ENCODE data around the gene SPANXD. TPM values are rescaled to one million over a fixed set of nuclear protein-coding genes. Genes with fewer than 3 reads are reported as not detected.

Gene SPANXD
- total RNA-seq, 1 experiment from 2014 or later = not detected

- no peak overlapping the region for H3K4me2 ChIP-seq (ENCODE audit: low read length)
- no TSS peak for BruUV-seq (replicated peaks)
- no peak overlapping the region for H3K27ac ChIP-seq (ENCODE audit: low read depth, low read length)
- H3K9me3 ChIP-seq (ENCODE audit: control insufficient read depth in 1 of 2, insufficient read depth in 1 of 2, low read depth in 1 of 2, low read length in 2 of 2) = no peaks in the 10 kb centered on the region
- intact Hi-C loops (cut with micrococcal nuclease) = no loop called here
- no peak overlapping the region for H3K4me3 ChIP-seq (replicated peaks in 1 of 2; ENCODE audit: low read depth in 1 of 2, low read length in 2 of 2)
- TF ChIP-seq TCF7L2 (IDR thresholded peaks at IDR 0.05; ENCODE audit: borderline replicate concordance, extremely low read depth, insufficient read depth, insufficient read length) = no peak
- TF ChIP-seq REST (IDR thresholded peaks at IDR 0.05; ENCODE audit: low read depth) = no peak
- H4K20me1 ChIP-seq (ENCODE audit: insufficient read depth) = no peaks in the 10 kb centered on the region
- H3K9ac ChIP-seq (ENCODE audit: low read length) = no peak overlapping the region
- RAD21 ChIA-PET (ENCODE audit: low non-redundant PET in 1 of 2, low total read pairs in 2 of 2, uncharacterized antibody in 2 of 2, unreplicated experiment in 2 of 2) = no interaction called here
- DNase-seq (ENCODE audit: low read depth, low spot score) = no peak
- no peaks in the 10 kb centered on the region for H3K9me2 ChIP-seq (ENCODE audit: insufficient read depth)
- POLR2A ChIA-PET = no interaction called here
- no peaks in the 10 kb centered on the region for H3K4me1 ChIP-seq (ENCODE audit: control insufficient read depth in 1 of 2, insufficient read depth in 2 of 2, low read length in 2 of 2)
- CTCF ChIA-PET = no interaction called here
- no peaks in the 10 kb centered on the region for H3K27me3 ChIP-seq (ENCODE audit: insufficient read depth, low read length)
- H3K36me3 ChIP-seq (ENCODE audit: control insufficient read depth in 1 of 2, insufficient read depth in 2 of 2, low read length in 2 of 2) = no peaks in the 10 kb centered on the region
- no peaks in the 10 kb centered on the region for H3K79me2 ChIP-seq (ENCODE audit: insufficient read depth, low read length)
- H2AFZ ChIP-seq (ENCODE audit: low read depth, low read length, poor library complexity, severe bottlenecking) = no peak overlapping the region
- no peak for ATAC-seq
Measured at GRCh38 chrX:141673946-141674345, 24.6 kb downstream of the SPANXD start.

GRCh38 chrX:141669689-141670088 lies 28.9 kb downstream of the SPANXD start:
- Histone ChIP-seq H4K20me1 (ENCODE audit: insufficient read depth) (no peaks in the 10 kb centered on the region), H3K9me2 (ENCODE audit: insufficient read depth) (no peaks in the 10 kb centered on the region), H3K4me2 (ENCODE audit: low read length) (no peak overlapping the region), H3K4me3 (replicated peaks in 1 of 2; ENCODE audit: low read depth in 1 of 2, low read length in 2 of 2) (no peak overlapping the region), H3K9me3 (ENCODE audit: control insufficient read depth in 1 of 2, insufficient read depth in 1 of 2, low read depth in 1 of 2, low read length in 2 of 2) (no peaks in the 10 kb centered on the region), H2AFZ (ENCODE audit: low read depth, low read length, poor library complexity, severe bottlenecking) (no peak overlapping the region), H3K4me1 (ENCODE audit: control insufficient read depth in 1 of 2, insufficient read depth in 2 of 2, low read length in 2 of 2) (no peaks in the 10 kb centered on the region), H3K27me3 (ENCODE audit: insufficient read depth, low read length) (no peaks in the 10 kb centered on the region), H3K36me3 (ENCODE audit: control insufficient read depth in 1 of 2, insufficient read depth in 2 of 2, low read length in 2 of 2) (no peaks in the 10 kb centered on the region), H3K79me2 (ENCODE audit: insufficient read depth, low read length) (no peaks in the 10 kb centered on the region), H3K27ac (ENCODE audit: low read depth, low read length) (no peak overlapping the region), H3K9ac (ENCODE audit: low read length) (no peak overlapping the region)
- ChIA-PET RAD21 (ENCODE audit: low non-redundant PET in 1 of 2, low total read pairs in 2 of 2, uncharacterized antibody in 2 of 2, unreplicated experiment in 2 of 2) (no interaction called here), POLR2A (no interaction called here), CTCF (no interaction called here)
- intact Hi-C loops (cut with micrococcal nuclease) = no loop called here
- BruUV-seq (replicated peaks) = no TSS peak
- DNase-seq (ENCODE audit: low read depth, low spot score) (no peak), ATAC-seq (no peak)
- TF ChIP-seq TCF7L2 (IDR thresholded peaks at IDR 0.05; ENCODE audit: borderline replicate concordance, extremely low read depth, insufficient read depth, insufficient read length) = no peak
- TF ChIP-seq JUND (IDR thresholded peaks at IDR 0.05) = no peak
- TF ChIP-seq CEBPB (IDR thresholded peaks at IDR 0.05; ENCODE audit: low read depth) = no peak
- no peak for TF ChIP-seq REST (IDR thresholded peaks at IDR 0.05; ENCODE audit: low read depth)
